Mesothelial cell of epicardium (in vitro differentiated cells): Measurements from ENCODE around the gene ARHGEF12. TPM values are rescaled to one million over a fixed set of nuclear protein-coding genes. Genes with fewer than 3 reads are reported as not detected.

Source experiments
- DNase-seq, 2 experiments: peaks; one replicate each; pipeline ENCODE4 v3.0.0; 2021; ENCODE audit warnings: low spot score in 2 of 2; ENCODE audit not compliant: unreplicated experiment in 2 of 2
- H3K27ac Mint-ChIP-seq: 2 replicates; pipeline ENCODE4 v1.8.0; 2021; ENCODE audit warnings: mixed read lengths
- H3K27me3 Mint-ChIP-seq: 2 replicates; pipeline ENCODE4 v1.8.0; 2021; ENCODE audit warnings: low read depth, mixed read lengths
- H3K36me3 Mint-ChIP-seq: 2 replicates; pipeline ENCODE4 v1.8.0; 2021; ENCODE audit warnings: mixed read lengths
- H3K4me1 Mint-ChIP-seq: 2 replicates; pipeline ENCODE4 v1.8.0; 2021; ENCODE audit warnings: mixed read lengths
- H3K4me3 Mint-ChIP-seq: 2 replicates; pipeline ENCODE4 v1.8.0; 2021; ENCODE audit warnings: mild to moderate bottlenecking, moderate library complexity, mixed read lengths
- H3K9me3 Mint-ChIP-seq: 2 replicates; pipeline ENCODE4 v1.8.0; 2021; ENCODE audit warnings: mixed read lengths
- total RNA-seq: library from RNA; stranded (reverse); gene quantifications from 3 replicates; pipeline ENCODE4 v1.2.1, GENCODE V29; 2021
- TF ChIP-seq, protein P1 (sequence below): fragments of 200-600 bp; sonication (generic); IDR thresholded peaks from one replicate; pipeline ENCODE4 v1.5.0; 2021; ENCODE audit warnings: antibody characterized with exemption; ENCODE audit not compliant: unreplicated experiment

Gene ARHGEF12
- total RNA-seq, 1 donor from 2014 or later = 86.0 TPM

DNA sequence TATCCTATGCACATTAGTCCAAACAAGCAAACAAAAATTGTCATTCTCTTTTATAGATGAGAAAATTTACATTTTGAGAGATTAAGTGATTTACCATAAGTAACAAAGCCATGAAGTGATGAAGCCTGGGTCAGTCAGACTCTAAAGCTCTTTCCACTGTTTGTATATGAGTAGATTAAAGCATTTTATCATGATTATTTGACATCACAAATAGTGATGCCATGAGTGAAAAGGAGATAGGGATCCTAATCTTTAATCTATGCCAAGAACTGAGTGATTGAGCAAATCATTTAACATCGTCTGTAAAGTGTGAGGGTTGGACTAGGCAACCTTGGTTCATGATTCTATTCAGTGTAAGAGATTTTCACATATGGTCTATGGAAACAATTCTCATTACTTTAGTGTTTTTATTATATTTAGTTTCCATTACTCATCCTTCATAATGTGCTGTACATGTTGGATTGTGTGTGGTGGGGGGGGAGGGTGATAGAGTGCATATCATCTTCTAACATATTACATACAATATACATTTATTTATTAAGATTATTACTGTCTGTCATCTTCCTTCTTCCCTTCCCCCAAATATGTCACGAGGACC is 50.7 kb downstream of the ARHGEF12 start:
- H3K9me3 Mint-ChIP-seq = peaks cover 16% of the 10 kb centered on the region
- no peak overlapping the region for H3K4me3 Mint-ChIP-seq
- TF ChIP-seq, protein P1, sequence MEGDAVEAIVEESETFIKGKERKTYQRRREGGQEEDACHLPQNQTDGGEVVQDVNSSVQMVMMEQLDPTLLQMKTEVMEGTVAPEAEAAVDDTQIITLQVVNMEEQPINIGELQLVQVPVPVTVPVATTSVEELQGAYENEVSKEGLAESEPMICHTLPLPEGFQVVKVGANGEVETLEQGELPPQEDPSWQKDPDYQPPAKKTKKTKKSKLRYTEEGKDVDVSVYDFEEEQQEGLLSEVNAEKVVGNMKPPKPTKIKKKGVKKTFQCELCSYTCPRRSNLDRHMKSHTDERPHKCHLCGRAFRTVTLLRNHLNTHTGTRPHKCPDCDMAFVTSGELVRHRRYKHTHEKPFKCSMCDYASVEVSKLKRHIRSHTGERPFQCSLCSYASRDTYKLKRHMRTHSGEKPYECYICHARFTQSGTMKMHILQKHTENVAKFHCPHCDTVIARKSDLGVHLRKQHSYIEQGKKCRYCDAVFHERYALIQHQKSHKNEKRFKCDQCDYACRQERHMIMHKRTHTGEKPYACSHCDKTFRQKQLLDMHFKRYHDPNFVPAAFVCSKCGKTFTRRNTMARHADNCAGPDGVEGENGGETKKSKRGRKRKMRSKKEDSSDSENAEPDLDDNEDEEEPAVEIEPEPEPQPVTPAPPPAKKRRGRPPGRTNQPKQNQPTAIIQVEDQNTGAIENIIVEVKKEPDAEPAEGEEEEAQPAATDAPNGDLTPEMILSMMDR = no peak
- no peak overlapping the region for H3K27ac Mint-ChIP-seq
- peaks cover 42% of the 10 kb centered on the region for H3K4me1 Mint-ChIP-seq
- no peaks in the 10 kb centered on the region for H3K27me3 Mint-ChIP-seq
- no peak for DNase-seq
- peaks cover 10% of the 10 kb centered on the region for H3K36me3 Mint-ChIP-seq

DNA sequence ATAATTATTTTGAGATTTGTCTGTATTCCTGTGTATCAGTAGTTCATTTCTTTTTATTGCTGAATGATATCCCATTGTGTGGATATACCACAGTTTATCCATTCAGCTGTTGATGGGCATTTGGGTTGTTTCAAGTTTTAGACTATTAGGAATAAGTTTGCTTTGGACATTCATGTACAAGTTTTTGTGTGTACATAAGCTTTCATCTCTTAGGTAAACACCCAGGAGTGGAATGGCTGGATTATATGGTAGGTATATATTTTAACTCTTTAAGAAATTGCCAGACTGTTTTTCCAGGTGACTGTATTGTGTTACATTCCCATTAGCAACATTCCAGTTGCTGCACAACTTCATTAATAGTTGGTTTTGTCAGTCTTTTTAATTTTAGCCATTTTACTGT is 52.0 kb downstream of the ARHGEF12 start:
- Mint-ChIP-seq H3K4me1 (peaks cover 46% of the 10 kb centered on the region), H3K9me3 (peaks cover 18% of the 10 kb centered on the region), H3K27me3 (no peaks in the 10 kb centered on the region), H3K36me3 (peaks cover 9% of the 10 kb centered on the region), H3K4me3 (no peak overlapping the region), H3K27ac (no peak overlapping the region)
- no peak for DNase-seq
- TF ChIP-seq, protein P1 = no peak

DNA sequence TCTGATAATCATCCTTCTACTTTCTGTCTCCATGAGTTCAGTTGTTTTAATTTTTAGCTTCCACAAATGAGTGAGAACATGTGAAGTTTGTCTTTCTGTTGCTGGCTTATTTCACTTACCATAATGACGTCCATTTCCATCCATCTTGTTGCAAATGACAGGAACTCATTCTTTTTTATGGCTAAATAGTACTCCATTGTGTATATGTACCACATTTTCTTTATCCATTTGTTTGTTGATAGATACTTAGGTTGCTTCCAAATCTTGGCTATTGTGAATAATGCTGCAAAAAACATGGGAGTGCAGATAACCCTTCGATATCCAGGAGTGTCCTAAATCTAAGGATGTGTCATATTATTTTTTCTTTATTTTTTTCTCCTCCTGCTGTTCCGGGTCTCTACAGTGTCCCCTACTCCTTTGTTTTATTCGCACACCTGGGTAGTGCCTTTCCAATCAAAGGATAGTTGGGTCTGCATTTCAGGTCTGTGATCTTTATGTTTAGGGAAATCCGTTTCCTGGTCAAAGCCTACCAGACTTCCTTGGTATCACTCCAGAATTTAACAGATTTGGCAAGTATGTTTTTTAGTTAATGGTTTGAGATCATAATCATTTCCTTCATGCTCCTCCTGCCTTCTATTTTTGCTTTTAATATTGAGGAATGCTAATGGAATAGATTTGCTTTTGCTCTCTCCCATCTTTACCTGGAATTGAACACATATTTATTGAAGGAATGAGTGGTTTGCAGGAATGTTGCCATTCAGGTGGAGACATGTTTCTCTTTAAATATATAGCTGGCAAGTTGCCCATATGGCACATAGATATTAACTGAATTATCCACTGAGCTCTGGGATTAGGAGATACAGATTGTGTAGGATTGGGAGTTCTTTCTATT is 53.7 kb downstream of the ARHGEF12 start:
- TF ChIP-seq, protein P1 = no peak
- Mint-ChIP-seq H3K9me3 (peaks cover 25% of the 10 kb centered on the region), H3K4me1 (peaks cover 35% of the 10 kb centered on the region), H3K36me3 (peaks cover 18% of the 10 kb centered on the region), H3K4me3 (no peak overlapping the region), H3K27me3 (no peaks in the 10 kb centered on the region), H3K27ac (peak overlapping the region; percentile 31)
- DNase-seq = no peak

DNA sequence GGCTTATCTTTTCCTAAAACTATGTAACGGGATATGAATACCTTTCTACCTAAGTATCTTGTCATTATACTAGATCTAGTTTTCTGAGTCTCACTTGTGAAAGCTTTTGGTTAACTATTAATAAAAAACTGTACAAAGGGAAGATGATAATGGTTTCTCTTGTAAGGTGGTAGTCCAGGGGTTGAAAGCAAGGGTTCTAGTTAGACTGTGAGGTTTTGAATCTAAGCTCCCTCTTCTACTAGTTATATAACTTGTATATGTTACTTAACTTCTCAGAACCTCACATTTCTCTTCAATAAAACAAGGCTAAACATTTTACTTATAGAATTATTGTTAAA is 54.3 kb downstream of the ARHGEF12 start:
- Mint-ChIP-seq H3K4me3 (no peak overlapping the region), H3K9me3 (peaks cover 31% of the 10 kb centered on the region)
- TF ChIP-seq, protein P1 = no peak

DNA sequence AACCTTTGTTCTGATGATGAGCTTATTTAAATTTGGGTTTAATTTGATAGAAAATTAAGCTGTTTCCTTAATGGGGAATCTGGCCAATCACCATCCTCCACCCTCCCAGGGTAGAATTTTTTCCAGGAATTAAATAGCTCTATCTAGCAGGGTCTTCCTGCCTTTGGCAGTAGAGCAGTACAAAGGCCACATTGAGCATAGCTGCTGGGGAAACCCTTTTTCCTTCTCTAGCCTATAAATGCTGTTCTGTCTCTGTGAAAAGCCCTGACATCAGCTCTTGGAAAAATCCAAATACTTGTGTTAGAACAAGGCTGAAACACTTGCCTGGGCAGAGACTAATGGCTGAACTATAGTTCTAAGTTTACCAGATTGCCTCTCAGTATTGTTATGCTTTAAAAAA is 55.1 kb downstream of the ARHGEF12 start:
- H3K4me1 Mint-ChIP-seq = peaks cover 22% of the 10 kb centered on the region
- peaks cover 37% of the 10 kb centered on the region for H3K9me3 Mint-ChIP-seq
- peak overlapping the region; percentile 89 for H3K27ac Mint-ChIP-seq
- no peak for DNase-seq
- H3K36me3 Mint-ChIP-seq = peaks cover 24% of the 10 kb centered on the region
- H3K27me3 Mint-ChIP-seq = no peaks in the 10 kb centered on the region
- H3K4me3 Mint-ChIP-seq = no peak overlapping the region
- TF ChIP-seq, protein P1 = no peak

More for the DNA sequence above, 54.3 kb downstream of the ARHGEF12 start:
- Mint-ChIP-seq H3K27ac (peak overlapping the region; percentile 31), H3K4me1 (peaks cover 30% of the 10 kb centered on the region), H3K36me3 (peaks cover 22% of the 10 kb centered on the region), H3K27me3 (no peaks in the 10 kb centered on the region)
- DNase-seq = no peak
